ENCODE measurements around the gene ZMYM5. TPM values are rescaled to one million over a fixed set of nuclear protein-coding genes. Genes with fewer than 3 reads are reported as not detected.
"Not testable (repeated sequence)": the region's sequence is repeated elsewhere in the genome, so short reads cannot be mapped to it uniquely, and the experiment has no call there.

The ZMYM5 gene
- polyA plus RNA-seq (ENCODE audit: insufficient read length in 10 of 10), result 10 to 100 TPM in 8 of 10 donors, 1 to 10 TPM in 2; 8.4 to 18.1 (median 13.2) TPM
- long read RNA-seq, donor 1, partial matches to known transcripts, result 0 of 2 reads
- long read RNA-seq, donor 1, other reads (novel, unspliced or antisense), result 0 of 2 reads
- long read RNA-seq, donor 2, partial matches to known transcripts, result 16 of 16 reads
- long read RNA-seq, donor 2, other reads (novel, unspliced or antisense), result 0 of 16 reads
- long read RNA-seq, donor 3, result 0 reads
- long read RNA-seq, donor 4, result 0 reads
- long read RNA-seq, donor 5, partial matches to known transcripts, result 16 of 17 reads
- long read RNA-seq, donor 5, other reads (novel, unspliced or antisense), result 0 of 17 reads
- long read RNA-seq, donor 6, partial matches to known transcripts, result 14 of 16 reads
- long read RNA-seq, donor 6, other reads (novel, unspliced or antisense), result 0 of 16 reads
- long read RNA-seq, donor 7, partial matches to known transcripts, result 18 of 22 reads
- long read RNA-seq, donor 7, other reads (novel, unspliced or antisense), result 0 of 22 reads
- long read RNA-seq, donor 8, partial matches to known transcripts, result 0 of 1 reads
- long read RNA-seq, donor 8, other reads (novel, unspliced or antisense), result 0 of 1 reads
- long read RNA-seq, donor 9, result 0 reads

GRCh38 chr13:19863323-19864023, at the start of gene ZMYM5:
ZMYM5 (minus strand) TSS chr13:19863649; CDS start chr13:19852180, 11,469 bp downstream.
- DNase-seq, result peak; percentile 99 to 100 (median 99)

DNA sequence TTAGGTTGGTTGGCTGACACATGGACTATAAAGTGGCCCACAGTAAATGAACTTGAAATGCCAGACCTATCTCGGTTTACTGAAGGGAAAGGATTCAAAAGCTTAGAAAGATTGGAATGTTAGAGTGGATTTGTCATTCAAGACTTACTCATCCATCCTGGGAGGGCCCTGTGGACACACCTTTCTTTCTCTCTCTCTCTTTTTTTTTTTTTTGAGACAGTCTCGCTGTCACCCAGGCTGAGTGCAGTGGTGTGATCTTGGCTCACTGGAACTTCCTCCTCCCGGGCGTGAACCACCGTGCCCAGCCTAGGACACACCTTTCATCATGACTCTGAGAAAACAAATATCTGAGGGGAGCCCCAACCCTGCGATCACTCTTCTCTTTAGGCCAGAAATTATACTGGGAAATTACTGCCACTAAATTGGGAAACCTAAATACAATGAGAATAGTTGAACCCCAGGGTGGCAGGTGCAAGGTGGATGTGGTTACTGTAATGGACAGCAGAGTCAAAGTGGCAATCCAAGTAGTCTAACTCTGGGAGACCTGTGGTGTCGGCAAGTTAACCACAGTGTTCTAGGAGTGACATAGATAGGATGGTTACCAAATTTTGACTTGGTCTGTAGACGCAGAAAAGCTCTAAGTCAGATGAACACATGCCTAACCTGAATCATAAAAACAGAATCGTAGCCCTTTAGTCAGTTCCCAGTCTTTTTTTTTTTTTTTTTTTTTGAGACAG, 47.1 kb upstream of the ZMYM5 start:
- DNase-seq, result no peak

- no peak for DNase-seq
These were observed 45.0 kb upstream of the ZMYM5 start for GRCh38 chr13:19908350-19908986.

DNA sequence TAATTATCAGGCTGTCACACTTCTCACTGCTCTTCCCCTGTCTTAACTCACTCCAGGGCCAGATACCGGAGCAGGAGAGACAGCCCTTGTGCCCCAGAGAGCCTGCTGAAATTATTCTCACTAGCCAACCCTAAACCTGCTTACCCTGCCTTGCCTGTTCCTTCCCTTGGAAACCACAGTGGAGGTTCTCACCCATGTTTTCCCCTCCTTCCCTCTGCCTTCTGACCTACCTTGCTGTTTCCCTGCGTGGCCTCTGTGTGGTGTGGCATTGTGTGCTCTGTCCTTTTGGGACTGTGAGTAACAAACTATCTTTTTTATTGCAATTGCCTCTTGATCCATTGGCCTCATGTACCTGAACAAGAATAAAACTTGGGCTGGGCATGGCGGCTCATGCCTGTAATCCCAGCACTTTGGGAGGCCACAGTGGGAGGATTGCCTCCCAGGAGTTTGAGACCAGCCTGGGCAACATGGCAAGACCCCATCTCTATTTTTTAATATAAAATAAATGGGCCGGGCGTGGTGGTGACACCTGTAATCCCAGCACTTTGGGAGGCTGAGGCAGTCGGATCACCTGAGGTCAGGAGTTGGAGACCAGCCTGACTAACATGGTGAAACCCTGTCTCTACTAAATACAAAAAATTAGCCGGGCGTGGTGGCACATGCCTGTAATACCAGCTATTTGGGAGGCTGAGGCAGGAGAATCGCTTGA, 42.2 kb upstream of the ZMYM5 start:
- not testable (repeated sequence) for DNase-seq

- DNase-seq, result no peak
These were observed 26.6 kb upstream of the ZMYM5 start for GRCh38 chr13:19890030-19890429.

GRCh38 chr13:19888799-19889198, 25.4 kb upstream of the ZMYM5 start:
- peak in 2 of 3 donors; percentile 2 to 9 for DNase-seq

GRCh38 chr13:19882231-19882630, 18.8 kb upstream of the ZMYM5 start:
- DNase-seq, result no peak

GRCh38 chr13:19881641-19882040, 18.2 kb upstream of the ZMYM5 start:
- DNase-seq, result no peak

GRCh38 chr13:19864746-19865309, 1.4 kb upstream of the ZMYM5 start:
- DNase-seq, result peak; percentile 74 to 93 (median 88)

DNA sequence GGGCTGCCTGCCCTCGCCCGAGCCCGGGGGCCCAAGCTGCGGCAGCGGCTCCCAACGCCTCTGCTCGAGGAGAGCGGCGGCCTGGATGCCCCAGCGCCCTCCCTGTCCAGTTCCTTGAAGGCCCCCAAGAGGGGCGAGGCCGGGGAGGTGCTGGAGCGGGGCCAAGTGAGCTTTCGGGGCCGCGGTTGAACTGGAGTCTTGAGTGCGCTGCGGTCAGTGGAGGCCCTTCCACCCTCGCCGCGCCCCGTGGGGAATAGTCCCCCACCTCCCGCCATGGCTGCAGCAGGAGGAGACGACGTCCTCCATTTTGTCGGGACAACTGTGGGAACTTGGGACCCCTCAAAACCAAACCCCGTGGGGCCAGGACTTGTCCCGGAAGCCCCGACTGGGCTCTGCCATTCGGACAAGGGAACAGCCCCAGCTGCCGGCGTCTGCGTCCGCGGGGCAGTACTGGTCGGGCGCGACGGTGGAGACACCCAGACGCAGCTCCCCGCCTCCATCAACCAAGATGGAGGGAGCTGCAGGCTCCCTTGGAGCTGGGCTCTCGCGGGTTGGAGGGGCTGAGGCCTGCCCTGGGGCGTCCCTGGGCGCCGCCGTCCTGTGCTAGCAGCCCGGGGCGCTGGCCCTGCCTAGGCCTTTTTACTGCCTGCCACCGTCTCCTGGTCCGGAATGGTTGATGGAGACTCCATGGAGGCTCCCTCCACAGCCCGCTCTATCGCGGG, 736 bp upstream of the ZMYM5 start:
- DNase-seq, result peak; percentile 71 to 96 (median 85)

GRCh38 chr13:19862481-19863313, 752 bp downstream of the ZMYM5 start:
- peak; percentile 17 to 83 (median 40) for DNase-seq

GRCh38 chr13:19861762-19862161, 1.7 kb downstream of the ZMYM5 start:
- DNase-seq, result no peak

DNA sequence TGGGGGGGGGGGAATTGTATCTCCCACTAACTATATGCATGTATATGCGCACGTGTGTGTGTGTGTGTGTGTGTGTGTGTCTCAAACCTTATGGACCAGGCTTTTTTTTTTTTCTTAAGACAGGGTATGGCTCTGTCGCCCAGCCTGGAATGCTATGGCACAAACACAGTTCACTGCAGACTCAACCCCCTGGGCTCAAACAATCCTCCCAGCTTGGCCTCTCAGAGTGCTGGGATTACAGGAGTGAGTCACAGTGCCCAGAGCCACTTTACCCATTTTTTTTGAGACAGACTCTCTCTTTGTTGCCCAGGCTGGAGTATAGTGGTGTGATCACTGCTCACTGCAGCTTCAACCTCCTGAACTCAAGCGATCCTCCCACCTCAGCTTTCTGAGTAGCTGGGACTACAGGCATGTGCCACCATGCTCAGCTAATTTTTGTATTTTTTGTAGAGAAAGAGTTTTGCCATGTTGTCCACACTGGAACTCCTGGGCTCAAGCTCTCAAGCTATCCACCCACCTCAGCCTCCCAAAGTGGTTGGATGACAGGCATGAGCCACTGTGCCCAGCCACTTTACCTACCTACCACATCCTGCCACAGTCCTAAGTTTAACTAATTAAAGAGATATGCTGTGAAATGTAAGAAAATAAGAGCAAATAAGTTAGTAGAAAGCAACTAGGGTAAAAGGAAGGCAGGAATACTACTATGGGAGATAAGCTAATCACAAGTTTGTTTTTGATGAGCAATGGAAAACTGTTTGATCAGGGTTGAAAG, 2.4 kb downstream of the ZMYM5 start:
- DNase-seq, result no peak

- DNase-seq, result not testable (repeated sequence)
These were observed 5.8 kb downstream of the ZMYM5 start for GRCh38 chr13:19857637-19858036.

DNA sequence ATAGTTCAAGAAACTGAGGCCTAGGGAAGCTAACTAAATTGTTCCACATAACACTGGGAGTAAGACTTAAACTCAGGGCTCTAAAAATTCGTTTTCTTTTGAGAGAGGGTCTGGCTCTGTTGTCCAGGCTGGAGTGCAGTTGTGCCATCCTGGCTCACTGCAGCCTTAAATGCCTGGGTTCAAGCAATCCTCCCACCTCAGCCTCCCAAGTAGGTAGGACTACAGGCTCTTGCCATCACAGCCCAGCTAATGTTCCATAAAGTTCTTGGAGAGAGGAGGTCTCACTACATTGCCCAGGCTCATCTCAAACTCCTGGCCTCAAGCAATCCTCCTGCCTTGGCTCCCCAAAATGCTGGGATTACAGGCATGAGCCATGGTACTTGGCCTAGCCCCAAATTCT, 10.7 kb downstream of the ZMYM5 start:
- no peak for DNase-seq

GRCh38 chr13:19845758-19846157, 17.7 kb downstream of the ZMYM5 start:
- DNase-seq, result peak; percentile 76 to 92 (median 78)

GRCh38 chr13:19838865-19839275, 24.6 kb downstream of the ZMYM5 start:
- peak in 2 of 3 donors; percentile 29 to 35 for DNase-seq

- DNase-seq, result no peak
These were observed 27.0 kb downstream of the ZMYM5 start for GRCh38 chr13:19836472-19836871.

Measured in muscle of back (tissue), 13 donors.